Breast epithelium (tissue), 4 donors: ENCODE results near the gene CENPB. TPM values are rescaled to one million over a fixed set of nuclear protein-coding genes. Genes with fewer than 3 reads are reported as not detected.

Source experiments
- DNase-seq, 2 donors: peaks; one replicate each; pipeline ENCODE4 v3.0.0-alpha.2; 2019; ENCODE audit warnings: low spot score in 2 of 2
- H3K27ac ChIP-seq, 2 donors: fragments of 200-600 bp; sonication (generic) in 1 of 2; one replicate each; pipeline ENCODE4 v1.5.1; 2016 to 2019; ENCODE audit warnings: mild to moderate bottlenecking in 1 of 2
- H3K27me3 ChIP-seq, 2 donors: fragments of 200-600 bp; sonication (generic) in 1 of 2; one replicate each; pipeline versions ENCODE4 v1.5.1 to v1.6.0; 2017 to 2019; ENCODE audit warnings: control low read depth in 1 of 2, mild to moderate bottlenecking in 1 of 2
- H3K36me3 ChIP-seq: fragments of 200-600 bp; one replicate; pipeline ENCODE4 v1.5.1; 2019
- H3K4me1 ChIP-seq, 2 donors: fragments of 200-600 bp; sonication (generic); one replicate each; pipeline ENCODE4 v1.5.1; 2016 to 2019; ENCODE audit warnings: control low read depth in 1 of 2
- H3K4me3 ChIP-seq, 3 donors: fragments of 200-600 bp; sonication (generic); 1 replicate in 2 of 3; 2 replicates in 1 of 3; pipeline ENCODE4 v1.5.1; 2016 to 2019; ENCODE audit warnings: mild to moderate bottlenecking in 3 of 3, moderate library complexity in 2 of 3
- H3K9me3 ChIP-seq, 2 donors: fragments of 200-600 bp; sonication (generic) in 1 of 2; one replicate each; pipeline ENCODE4 v1.5.1; 2016 to 2019; ENCODE audit warnings: control low read depth in 1 of 2
- POLR2A ChIP-seq: fragments of 450-650 bp; IDR thresholded peaks from one replicate; pipeline ENCODE4 v1.6.1; 2016; ENCODE audit warnings: antibody characterized with exemption, mild to moderate bottlenecking, moderate library complexity
- POLR2AphosphoS5 ChIP-seq, 3 donors: sonication (generic); formaldehyde crosslinking; IDR thresholded peaks; one replicate each; pipeline ENCODE4 v1.6.1; 2017; ENCODE audit warnings: antibody characterized with exemption in 3 of 3
- intact Hi-C: fragments of 100-400 bp; cut with DNase I; formaldehyde crosslinking; loops from one replicate; pipeline ENCODE4 v1.15.1; 2023; ENCODE audit warnings: low total_unique reads
- total RNA-seq, 3 donors: library from RNA; depleted of rRNA; stranded (reverse); fragments of >200 nt; gene quantifications; one replicate each; pipeline ENCODE4 v1.1.0, GENCODE V29; 2016
- TF ChIP-seq, protein P1 (sequence below), 3 donors: fragments of 450-650 bp; IDR thresholded peaks; one replicate each; pipeline ENCODE4 v1.5.1; 2016 to 2017; ENCODE audit warnings: antibody characterized with exemption in 3 of 3, mild to moderate bottlenecking in 3 of 3, moderate library complexity in 3 of 3

The CENPB gene
- total RNA-seq, 3 donors from 2014 or later: 55.5 to 69.8 (median 68.2) TPM

DNA sequence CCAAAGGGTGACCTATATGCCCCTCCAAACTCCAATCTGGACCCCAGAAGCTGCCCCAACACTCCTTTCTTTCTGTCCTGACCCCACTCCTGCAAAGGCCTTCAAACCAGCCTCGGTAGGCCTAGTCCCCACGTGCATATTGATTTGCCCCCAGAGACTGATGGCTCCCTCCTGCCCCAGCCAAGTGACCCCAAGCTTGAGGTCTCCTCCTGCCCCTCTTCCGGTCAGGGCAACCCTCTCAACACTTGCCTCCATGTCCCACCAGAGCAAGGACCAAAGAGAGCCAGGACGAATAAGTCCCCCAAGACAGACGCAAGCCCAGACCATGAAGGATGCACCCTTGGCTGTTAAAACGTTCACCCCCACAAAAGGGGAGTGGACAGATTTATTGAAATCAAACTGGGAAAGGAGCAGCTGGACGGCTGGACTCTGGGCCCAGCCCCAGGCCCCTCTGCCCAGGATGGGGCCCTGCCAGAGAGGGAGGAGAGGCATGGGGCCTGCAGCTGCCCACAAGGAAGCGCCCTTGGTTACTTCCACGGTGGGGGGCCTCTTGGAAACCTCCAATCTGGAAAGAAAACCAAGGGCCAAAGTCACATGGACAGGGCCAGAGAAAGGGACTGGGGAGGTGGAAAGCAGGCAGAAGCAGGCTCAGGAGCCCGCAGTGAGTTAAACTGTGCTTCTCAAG lies 2.9 kb downstream of the CENPB start:
- Histone ChIP-seq H3K4me1 (peaks cover 31 to 38% of the 10 kb centered on the region in 2 donors), H3K4me3 (peak overlapping the region in 1 of 3 donors; percentile 80), H3K27me3 (no peaks in the 10 kb centered on the region), H3K9me3 (no peaks in the 10 kb centered on the region), H3K36me3 (no peaks in the 10 kb centered on the region), H3K27ac (peak overlapping the region; percentile 72 to 82)
- no peak for TF ChIP-seq POLR2A
- no peak for TF ChIP-seq POLR2AphosphoS5 (IDR thresholded peaks at IDR 0.05)
- TF ChIP-seq, protein P1, sequence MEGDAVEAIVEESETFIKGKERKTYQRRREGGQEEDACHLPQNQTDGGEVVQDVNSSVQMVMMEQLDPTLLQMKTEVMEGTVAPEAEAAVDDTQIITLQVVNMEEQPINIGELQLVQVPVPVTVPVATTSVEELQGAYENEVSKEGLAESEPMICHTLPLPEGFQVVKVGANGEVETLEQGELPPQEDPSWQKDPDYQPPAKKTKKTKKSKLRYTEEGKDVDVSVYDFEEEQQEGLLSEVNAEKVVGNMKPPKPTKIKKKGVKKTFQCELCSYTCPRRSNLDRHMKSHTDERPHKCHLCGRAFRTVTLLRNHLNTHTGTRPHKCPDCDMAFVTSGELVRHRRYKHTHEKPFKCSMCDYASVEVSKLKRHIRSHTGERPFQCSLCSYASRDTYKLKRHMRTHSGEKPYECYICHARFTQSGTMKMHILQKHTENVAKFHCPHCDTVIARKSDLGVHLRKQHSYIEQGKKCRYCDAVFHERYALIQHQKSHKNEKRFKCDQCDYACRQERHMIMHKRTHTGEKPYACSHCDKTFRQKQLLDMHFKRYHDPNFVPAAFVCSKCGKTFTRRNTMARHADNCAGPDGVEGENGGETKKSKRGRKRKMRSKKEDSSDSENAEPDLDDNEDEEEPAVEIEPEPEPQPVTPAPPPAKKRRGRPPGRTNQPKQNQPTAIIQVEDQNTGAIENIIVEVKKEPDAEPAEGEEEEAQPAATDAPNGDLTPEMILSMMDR (IDR thresholded peaks at IDR 0.05): no peak
- no peak for DNase-seq
- intact Hi-C loops: loop anchor here (2.0 kb wide), 1 partner anchor 37 kb away; the partner anchor contains the start of gene AP5S1

DNA sequence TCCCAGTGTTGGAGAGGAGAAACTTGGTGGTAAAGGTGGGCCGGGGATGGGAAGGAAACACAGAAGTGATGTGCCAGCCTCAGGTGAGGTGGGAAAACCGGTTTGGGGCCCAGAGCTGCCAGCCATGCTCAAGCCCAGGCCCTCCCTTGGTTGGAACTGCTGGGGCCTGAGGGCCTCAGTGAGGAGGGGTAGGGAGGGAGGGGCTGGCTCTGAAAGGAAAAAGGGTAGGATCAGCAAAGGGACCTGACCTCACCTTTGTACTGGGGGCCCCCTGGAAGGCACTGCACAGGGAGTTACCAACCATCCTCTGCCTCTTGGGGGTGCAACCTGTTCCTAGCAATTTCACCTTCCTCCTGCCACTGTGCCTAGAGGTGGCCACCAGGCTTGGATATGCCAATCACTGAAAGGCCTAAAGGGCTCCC lies 3.5 kb downstream of the CENPB start:
- intact Hi-C loops: no loop called here
- Histone ChIP-seq H3K27ac (peak overlapping the region; percentile 72 to 82), H3K9me3 (no peaks in the 10 kb centered on the region), H3K4me1 (peaks cover 31 to 38% of the 10 kb centered on the region in 2 donors), H3K4me3 (peak overlapping the region in 1 of 3 donors; percentile 80), H3K27me3 (no peaks in the 10 kb centered on the region), H3K36me3 (no peaks in the 10 kb centered on the region)
- no peak for TF ChIP-seq POLR2AphosphoS5 (IDR thresholded peaks at IDR 0.05)
- TF ChIP-seq, protein P1 (IDR thresholded peaks at IDR 0.05): no peak
- no peak for TF ChIP-seq POLR2A
- peak; percentile 43 to 77 for DNase-seq

DNA sequence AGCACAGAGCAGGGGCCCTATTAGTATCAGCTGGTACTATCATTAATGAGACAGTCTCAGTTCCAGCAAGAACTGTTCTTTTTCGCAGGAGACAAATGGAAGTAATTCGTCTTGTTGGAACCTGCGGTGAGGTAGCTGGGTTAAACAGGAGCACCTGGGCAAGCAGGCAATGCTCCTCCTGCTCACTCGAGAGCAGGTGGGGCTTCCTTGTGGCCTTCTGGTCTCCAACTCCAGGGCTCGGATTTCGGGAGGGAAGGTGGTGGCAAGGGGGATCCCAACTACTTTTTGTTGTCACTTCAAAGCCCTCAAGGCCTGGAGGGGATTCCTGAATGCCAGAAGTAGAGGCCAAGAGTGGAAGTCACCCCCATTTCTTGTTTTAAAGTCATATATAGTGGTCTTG lies 3.9 kb downstream of the CENPB start:
- H3K4me1 ChIP-seq: peaks cover 31 to 37% of the 10 kb centered on the region in 2 donors
- intact Hi-C loops: no loop called here
- no peak for TF ChIP-seq POLR2AphosphoS5 (IDR thresholded peaks at IDR 0.05)
- TF ChIP-seq POLR2A: no peak
- TF ChIP-seq, protein P1 (IDR thresholded peaks at IDR 0.05): no peak

DNA sequence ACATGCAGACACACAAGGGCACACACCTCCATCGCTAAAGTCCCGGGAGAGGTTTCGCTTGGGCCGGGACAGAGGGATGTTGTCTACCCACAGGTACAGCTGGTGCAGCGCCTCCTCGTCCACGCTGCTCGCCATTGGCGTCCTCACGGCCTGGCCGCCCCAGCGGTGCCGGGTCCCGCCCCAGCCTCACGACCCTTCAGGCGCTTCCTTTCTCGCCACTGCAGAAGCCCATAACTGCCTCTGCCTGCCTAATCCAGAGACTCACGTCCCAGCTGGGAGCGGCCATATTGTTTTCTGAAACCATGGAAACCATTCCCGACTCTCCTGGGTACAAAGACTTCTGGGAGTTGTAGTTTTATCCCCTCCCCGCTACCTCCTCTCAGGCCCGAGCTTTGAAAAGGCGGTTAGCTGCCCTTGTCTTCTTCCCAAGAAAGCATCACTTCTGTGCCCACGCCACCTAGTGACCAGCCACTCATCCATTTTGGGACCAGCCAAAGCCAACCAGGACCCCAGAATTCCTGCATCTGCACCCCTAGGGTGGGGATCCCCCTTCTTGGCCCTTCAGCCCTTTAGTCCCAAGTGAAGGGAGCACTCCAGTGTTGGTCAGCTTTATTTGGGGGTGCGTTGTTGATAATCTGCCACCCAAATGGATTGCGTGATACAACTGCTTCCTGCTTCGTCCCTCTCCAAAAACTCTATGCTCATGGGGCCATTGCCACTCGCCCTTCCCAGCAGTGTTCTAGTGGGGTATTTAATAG lies 5.2 kb downstream of the CENPB start, which contains the start of gene SPEF1:
Gene SPEF1 (minus strand): TSS at position 296 of the 758 bp plus-strand sequence. CDS start 161 bp downstream, at position 135.
- Histone ChIP-seq H3K27me3 (no peaks in the 10 kb centered on the region), H3K27ac (peak within 1 kb of the TSS; percentile 72 to 88), H3K36me3 (no peaks in the 10 kb centered on the region), H3K4me1 (peaks cover 31% of the 10 kb centered on the region in 2 donors), H3K9me3 (no peaks in the 10 kb centered on the region), H3K4me3 (peak within 1 kb of the TSS; percentile 29 to 65 (median 48))
- DNase-seq: peak; percentile 68 to 82
- peak in 1 of 3 donors; percentile 10 for TF ChIP-seq POLR2AphosphoS5 (IDR thresholded peaks at IDR 0.05)
- TF ChIP-seq POLR2A: no peak
- TF ChIP-seq, protein P1 (IDR thresholded peaks at IDR 0.05): peak in 2 of 3 donors; percentile 18 to 40
- intact Hi-C loops: no loop called here

More for the DNA sequence above, 3.9 kb downstream of the CENPB start:
- Histone ChIP-seq H3K27me3 (no peaks in the 10 kb centered on the region), H3K4me3 (no peak overlapping the region), H3K36me3 (no peaks in the 10 kb centered on the region), H3K9me3 (no peaks in the 10 kb centered on the region), H3K27ac (peak overlapping the region; percentile 72 to 82)
- no peak for DNase-seq

DNA sequence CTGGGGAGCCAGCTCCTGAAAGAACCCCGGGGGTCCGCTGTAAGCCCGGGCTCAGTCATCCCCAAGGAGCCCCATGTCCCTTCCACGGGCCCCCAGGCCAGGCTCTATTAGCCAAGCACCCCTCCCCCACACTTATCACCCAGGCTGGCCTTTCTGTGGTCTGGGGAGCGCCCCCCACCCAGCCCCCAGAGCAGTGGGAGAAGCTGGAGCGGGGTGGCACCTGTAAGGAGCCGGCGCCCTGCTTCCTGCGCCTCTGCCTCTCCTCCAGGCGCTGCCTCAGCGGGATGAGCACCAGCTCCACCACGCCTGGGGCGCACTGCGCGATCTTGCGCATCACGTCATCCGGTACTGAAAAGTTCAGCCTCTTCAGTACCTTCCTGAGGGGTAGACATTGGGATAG lies 7.6 kb downstream of the CENPB start:
- intact Hi-C loops: no loop called here
- DNase-seq: no peak
- TF ChIP-seq POLR2A: no peak
- TF ChIP-seq, protein P1 (IDR thresholded peaks at IDR 0.05): no peak
- no peak for TF ChIP-seq POLR2AphosphoS5 (IDR thresholded peaks at IDR 0.05)

More for the DNA sequence above, 7.6 kb downstream of the CENPB start:
- no peak overlapping the region for H3K27ac ChIP-seq
- H3K4me1 ChIP-seq: peaks cover 16 to 17% of the 10 kb centered on the region in 2 donors
- H3K4me3 ChIP-seq: no peak overlapping the region
- no peaks in the 10 kb centered on the region for H3K27me3 ChIP-seq
- no peaks in the 10 kb centered on the region for H3K9me3 ChIP-seq
- no peaks in the 10 kb centered on the region for H3K36me3 ChIP-seq
